GM12892 (cell line): ENCODE measurements around the gene RDM1.

Source experiments
- POLR2A ChIP-seq: IDR thresholded peaks from 2 replicates; pipeline ENCODE4 v1.6.1; 2011; ENCODE audit warnings: low read depth, low read length, control low read depth
- POLR2AphosphoS5 ChIP-seq: IDR thresholded peaks from 2 replicates; pipeline ENCODE4 v1.6.1; 2011; ENCODE audit warnings: low read depth, low read length, control low read depth
- TAF1 ChIP-seq: IDR thresholded peaks from 2 replicates; pipeline ENCODE4 v1.6.1; 2011; ENCODE audit warnings: low read depth, mild to moderate bottlenecking, control low read depth, low read length, borderline replicate concordance

GRCh38 chr17:35870906-35871819 lies 59.4 kb downstream of the RDM1 start:
- TF ChIP-seq POLR2AphosphoS5 (no peak), POLR2A (no peak), TAF1 (no peak)
